ENCODE results near the gene PLB1.

DNA sequence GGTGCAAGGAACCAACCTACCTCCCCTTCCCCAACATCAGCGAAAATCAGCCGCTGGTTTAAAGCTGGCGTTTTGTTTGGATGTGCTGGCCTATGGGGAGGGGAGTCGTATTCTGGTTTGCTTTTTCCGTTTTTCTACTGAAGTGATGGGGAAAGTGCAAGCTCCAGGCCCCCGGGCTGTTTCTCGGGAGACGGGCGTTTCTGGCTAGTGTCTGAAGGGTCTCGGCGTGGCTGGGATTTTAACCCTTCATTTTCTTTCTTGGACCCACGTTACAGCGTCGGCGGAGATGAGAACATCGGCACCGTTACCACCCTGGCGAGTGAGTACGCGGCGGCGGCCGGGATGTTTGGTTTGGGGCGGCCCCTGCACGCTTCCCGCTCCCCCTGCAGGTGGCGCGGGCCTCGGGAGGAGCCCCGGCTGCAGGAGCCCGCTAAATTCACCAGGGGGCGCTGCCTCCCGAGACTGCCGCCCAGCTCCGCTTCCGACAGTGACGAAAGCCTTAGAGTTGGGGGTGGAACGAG lies 70.7 kb downstream of the PLB1 start:
- TF ChIP-seq, protein P1, sequence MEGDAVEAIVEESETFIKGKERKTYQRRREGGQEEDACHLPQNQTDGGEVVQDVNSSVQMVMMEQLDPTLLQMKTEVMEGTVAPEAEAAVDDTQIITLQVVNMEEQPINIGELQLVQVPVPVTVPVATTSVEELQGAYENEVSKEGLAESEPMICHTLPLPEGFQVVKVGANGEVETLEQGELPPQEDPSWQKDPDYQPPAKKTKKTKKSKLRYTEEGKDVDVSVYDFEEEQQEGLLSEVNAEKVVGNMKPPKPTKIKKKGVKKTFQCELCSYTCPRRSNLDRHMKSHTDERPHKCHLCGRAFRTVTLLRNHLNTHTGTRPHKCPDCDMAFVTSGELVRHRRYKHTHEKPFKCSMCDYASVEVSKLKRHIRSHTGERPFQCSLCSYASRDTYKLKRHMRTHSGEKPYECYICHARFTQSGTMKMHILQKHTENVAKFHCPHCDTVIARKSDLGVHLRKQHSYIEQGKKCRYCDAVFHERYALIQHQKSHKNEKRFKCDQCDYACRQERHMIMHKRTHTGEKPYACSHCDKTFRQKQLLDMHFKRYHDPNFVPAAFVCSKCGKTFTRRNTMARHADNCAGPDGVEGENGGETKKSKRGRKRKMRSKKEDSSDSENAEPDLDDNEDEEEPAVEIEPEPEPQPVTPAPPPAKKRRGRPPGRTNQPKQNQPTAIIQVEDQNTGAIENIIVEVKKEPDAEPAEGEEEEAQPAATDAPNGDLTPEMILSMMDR (conservative IDR thresholded peaks at IDR 0.05; ENCODE audit: low read length): peak; percentile 98
- no peak for TF ChIP-seq EZH2phosphoT487 (IDR thresholded peaks at IDR 0.05; ENCODE audit: borderline replicate concordance)
